GM04504 (cell line): Measurements from ENCODE around the gene ALOX12B.
"Not testable (repeated sequence)": the region's sequence is repeated elsewhere in the genome, so short reads cannot be mapped to it uniquely, and the experiment has no call there.

ENCODE experiments used
- DNase-seq: peaks from one replicate; pipeline ENCODE4 v3.0.0-alpha.2; 2012; ENCODE audit warnings: low read depth

The ALOX12B gene

GRCh38 chr17:8041979-8042378 is 45.5 kb downstream of the ALOX12B start:
- DNase-seq = no peak

- DNase-seq = peak; percentile 28
Observed at GRCh38 chr17:8041249-8041928, 46.1 kb downstream of the ALOX12B start.

- no peak for DNase-seq
Observed at GRCh38 chr17:8039611-8040168, 47.8 kb downstream of the ALOX12B start.

DNA sequence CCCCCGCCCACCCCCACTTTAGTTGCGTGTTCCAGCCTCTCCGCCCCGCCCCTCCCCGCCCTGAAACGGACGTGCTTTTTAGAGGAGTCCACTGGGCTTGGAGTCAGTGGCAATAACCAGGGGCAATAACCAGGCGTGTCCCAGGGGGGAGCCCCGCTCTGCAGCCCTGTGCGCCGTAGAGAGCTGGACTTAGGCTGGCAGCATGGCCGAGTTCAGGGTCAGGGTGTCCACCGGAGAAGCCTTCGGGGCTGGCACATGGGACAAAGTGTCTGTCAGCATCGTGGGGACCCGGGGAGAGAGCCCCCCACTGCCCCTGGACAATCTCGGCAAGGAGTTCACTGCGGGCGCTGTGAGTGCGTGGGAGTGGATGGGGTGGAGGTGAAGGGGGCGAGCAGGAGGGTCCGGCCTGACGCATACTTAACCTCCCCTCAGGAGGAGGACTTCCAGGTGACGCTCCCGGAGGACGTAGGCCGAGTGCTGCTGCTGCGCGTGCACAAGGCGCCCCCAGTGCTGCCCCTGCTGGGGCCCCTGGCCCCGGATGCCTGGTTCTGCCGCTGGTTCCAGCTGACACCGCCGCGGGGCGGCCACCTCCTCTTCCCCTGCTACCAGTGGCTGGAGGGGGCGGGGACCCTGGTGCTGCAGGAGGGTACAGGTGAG is 48.4 kb downstream of the ALOX12B start, which contains the start of gene ALOX15B:
TSS of gene ALOX15B (plus strand) at position 106 of the 657 bp plus-strand sequence. CDS start at position 203, 97 bp downstream.
- DNase-seq = no peak

DNA sequence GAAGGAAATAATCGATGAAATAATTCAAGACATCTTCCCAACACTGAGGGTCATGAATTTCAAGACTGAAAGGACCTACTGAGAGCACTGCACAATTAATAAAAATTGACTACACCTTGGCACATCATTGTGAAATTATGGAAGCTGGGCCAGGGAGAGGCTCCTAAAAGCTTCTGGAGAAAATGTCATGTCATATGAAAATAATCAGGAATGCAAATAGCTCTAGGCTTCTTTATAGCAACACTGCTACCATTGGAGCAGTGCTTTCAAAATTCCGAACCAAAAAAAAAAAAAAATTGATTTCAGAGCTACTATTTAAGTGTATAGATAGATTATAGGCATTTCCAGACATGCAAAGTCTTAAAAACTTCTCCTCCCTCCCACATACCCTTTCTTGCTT is 55.1 kb downstream of the ALOX12B start:
- DNase-seq = no peak

DNA sequence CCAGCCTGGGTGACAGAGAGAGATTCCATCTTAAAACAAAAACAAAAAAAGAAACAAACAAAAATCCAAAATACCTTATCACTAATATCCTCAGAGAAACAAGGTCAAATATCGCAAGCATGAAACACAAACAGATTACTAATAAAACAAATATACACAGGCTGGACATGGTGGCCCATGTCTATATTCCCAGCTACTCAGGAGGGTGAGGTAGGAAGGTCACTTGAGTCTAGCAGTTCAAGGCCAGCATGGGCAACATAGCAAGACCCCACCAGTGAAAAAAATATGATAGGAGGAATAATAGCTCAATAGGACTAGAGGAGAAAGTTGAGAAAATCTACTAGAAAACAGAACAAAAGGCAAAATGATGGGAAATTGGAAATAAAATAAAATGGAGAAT is 55.6 kb downstream of the ALOX12B start:
- DNase-seq = no peak

- no peak for DNase-seq
Observed at GRCh38 chr17:8031261-8031661, 56.3 kb downstream of the ALOX12B start.

GRCh38 chr17:8029121-8029520 is 58.4 kb downstream of the ALOX12B start:
- DNase-seq = peak; percentile 10

- DNase-seq = no peak
Observed at GRCh38 chr17:8025176-8025911, 62.2 kb downstream of the ALOX12B start.

GRCh38 chr17:8024161-8024560 is 63.4 kb downstream of the ALOX12B start:
- DNase-seq = not testable (repeated sequence)
